Spinal cord (tissue), 10 donors: ENCODE data around the gene ARF1. TPM values are rescaled to one million over a fixed set of nuclear protein-coding genes. Genes with fewer than 3 reads are reported as not detected.
A peak's percentile ranks its signal among the peaks of the same experiment; 100 is the strongest.

Source experiments
- DNase-seq, 6 donors: peaks; one replicate each; pipeline versions ENCODE4 v3.0.0 to v3.0.0-alpha.2; 2013 to 2015; ENCODE audit warnings: low spot score in 6 of 6, low read depth in 4 of 6
- H3K27ac ChIP-seq: one replicate; pipeline ENCODE4 v1.5.1; 2013; ENCODE audit warnings: low read depth, low read length, control low read depth
- H3K27me3 ChIP-seq: one replicate; pipeline ENCODE4 v1.6.1; 2013; ENCODE audit warnings: low read length; ENCODE audit not compliant: control insufficient read depth, insufficient read depth
- H3K36me3 ChIP-seq: one replicate; pipeline ENCODE4 v1.6.1; 2013; ENCODE audit warnings: low read length; ENCODE audit not compliant: control insufficient read depth, insufficient read depth
- H3K4me1 ChIP-seq: one replicate; pipeline ENCODE4 v1.6.1; 2013; ENCODE audit warnings: low read length; ENCODE audit not compliant: control insufficient read depth, insufficient read depth
- H3K4me3 ChIP-seq: one replicate; pipeline ENCODE4 v1.5.1; 2013; ENCODE audit warnings: low read depth, low read length, control low read depth
- H3K9me3 ChIP-seq: one replicate; pipeline ENCODE4 v1.6.1; 2013; ENCODE audit warnings: low read length; ENCODE audit not compliant: control insufficient read depth, insufficient read depth
- WGBS: methylation state at CpG from one replicate; pipeline ENCODE4 v1.1.5; 2013; ENCODE audit warnings: missing lambda C conversion rate; ENCODE audit not compliant: insufficient coverage; 5-methylcytosine and 5-hydroxymethylcytosine counted together
- polyA plus RNA-seq, 2 donors: library from polyadenylated mRNA; unstranded; fragments of 120-200 nt; gene quantifications; one replicate each; pipeline ENCODE4 v1.2.1, GENCODE V29; 2013; ENCODE audit not compliant: insufficient read length in 2 of 2
- total RNA-seq, 2 donors: library from RNA; depleted of rRNA in 1 of 2; stranded (reverse); fragments of 120-200 nt in 1 of 2; fragments of >200 nt in 1 of 2; gene quantifications; one replicate each; pipeline versions ENCODE4 v1.2.3 to v1.2.4, GENCODE V29; 2013 to 2014
- donor health status: healthy.

Gene ARF1
- total and polyA plus RNA-seq, 4 donors = 119 to 377 (median 244) TPM

GRCh38 chr1:228076796-228077430, 5.6 kb upstream of the ARF1 start:
- Histone ChIP-seq H3K4me1 (peaks cover 20% of the 10 kb centered on the region), H3K4me3 (no peak overlapping the region), H3K27me3 (no peaks in the 10 kb centered on the region), H3K27ac (no peak overlapping the region), H3K9me3 (no peaks in the 10 kb centered on the region), H3K36me3 (no peaks in the 10 kb centered on the region)
- DNase-seq = no peak
- WGBS = 70% methylated on average over 8 of the region's 9 CpGs

GRCh38 chr1:228077565-228078330, 4.8 kb upstream of the ARF1 start:
- no peaks in the 10 kb centered on the region for H3K9me3 ChIP-seq
- H3K27me3 ChIP-seq = no peaks in the 10 kb centered on the region
- 72% methylated on average over 8 of the region's 10 CpGs for WGBS
- no peak for DNase-seq
- no peak overlapping the region for H3K27ac ChIP-seq
- H3K4me3 ChIP-seq = no peak overlapping the region
- H3K36me3 ChIP-seq = no peaks in the 10 kb centered on the region
- H3K4me1 ChIP-seq = peaks cover 20% of the 10 kb centered on the region

- Histone ChIP-seq H3K27ac (no peak overlapping the region), H3K4me1 (peaks cover 21% of the 10 kb centered on the region), H3K27me3 (no peaks in the 10 kb centered on the region), H3K4me3 (no peak overlapping the region), H3K9me3 (no peaks in the 10 kb centered on the region), H3K36me3 (no peaks in the 10 kb centered on the region)
- WGBS = 88% methylated on average over 5 of the region's 7 CpGs
- no peak for DNase-seq
Observed at GRCh38 chr1:228079013-228079412, 3.5 kb upstream of the ARF1 start.

- no peak overlapping the region for H3K27ac ChIP-seq
- H3K27me3 ChIP-seq = no peaks in the 10 kb centered on the region
- no peaks in the 10 kb centered on the region for H3K36me3 ChIP-seq
- 82% methylated on average over 7 of the region's 7 CpGs for WGBS
- no peak overlapping the region for H3K4me3 ChIP-seq
- no peak for DNase-seq
- H3K9me3 ChIP-seq = no peaks in the 10 kb centered on the region
- H3K4me1 ChIP-seq = peaks cover 24% of the 10 kb centered on the region
Observed at GRCh38 chr1:228079601-228080263, 2.8 kb upstream of the ARF1 start.

- Histone ChIP-seq H3K27me3 (no peaks in the 10 kb centered on the region), H3K36me3 (no peaks in the 10 kb centered on the region), H3K27ac (no peak overlapping the region), H3K9me3 (no peaks in the 10 kb centered on the region), H3K4me3 (peak overlapping the region; percentile 87), H3K4me1 (peaks cover 37% of the 10 kb centered on the region)
- DNase-seq = no peak
- 80% methylated on average over 5 of the region's 7 CpGs for WGBS
Observed at GRCh38 chr1:228081144-228081543, 1.4 kb upstream of the ARF1 start.

GRCh38 chr1:228081578-228082213, 812 bp upstream of the ARF1 start:
- H3K4me1 ChIP-seq = peaks cover 37% of the 10 kb centered on the region
- no peaks in the 10 kb centered on the region for H3K36me3 ChIP-seq
- 10% methylated on average over 29 of the region's 31 CpGs for WGBS
- H3K4me3 ChIP-seq = peak overlapping the region; percentile 87
- no peaks in the 10 kb centered on the region for H3K9me3 ChIP-seq
- H3K27ac ChIP-seq = no peak overlapping the region
- peak in 1 of 6 donors; percentile 17 for DNase-seq
- H3K27me3 ChIP-seq = no peaks in the 10 kb centered on the region

- H3K4me1 ChIP-seq = peaks cover 42% of the 10 kb centered on the region
- under 1% methylated on average over 78 of the region's 79 CpGs for WGBS
Observed at GRCh38 chr1:228082918-228083870, 686 bp downstream of the ARF1 start.

GRCh38 chr1:228083871-228084278, 1.4 kb downstream of the ARF1 start:
- H3K27me3 ChIP-seq = no peaks in the 10 kb centered on the region
- H3K4me3 ChIP-seq = peak overlapping the region; percentile 87
- H3K36me3 ChIP-seq = peaks cover 11% of the 10 kb centered on the region
- H3K4me1 ChIP-seq = peaks cover 49% of the 10 kb centered on the region
- no peaks in the 10 kb centered on the region for H3K9me3 ChIP-seq
- DNase-seq = peak in 1 of 6 donors; percentile 37
- 6% methylated on average over 17 of the region's 17 CpGs for WGBS
- peak overlapping the region; percentile 80 for H3K27ac ChIP-seq

More at GRCh38 chr1:228082918-228083870, 686 bp downstream of the ARF1 start:
- no peak for DNase-seq
- Histone ChIP-seq H3K27ac (peak overlapping the region; percentile 80), H3K9me3 (no peaks in the 10 kb centered on the region), H3K27me3 (no peaks in the 10 kb centered on the region), H3K36me3 (peaks cover 4% of the 10 kb centered on the region), H3K4me3 (peak overlapping the region; percentile 87)
